ENCODE data around the gene CUL4A.

GRCh38 chr13:113203507-113204377 lies 5.7 kb upstream of the CUL4A start:
- TF ChIP-seq CTCF (IDR thresholded peaks at IDR 0.05; ENCODE audit: low read length) (no peak), EZH2phosphoT487 (IDR thresholded peaks at IDR 0.05; ENCODE audit: low read length) (no peak)

Measured in MM.1S (cell line).